HG02678 (cell line): Measurements from ENCODE around the gene HINFP.
"Not testable (repeated sequence)": the region's sequence is repeated elsewhere in the genome, so short reads cannot be mapped to it uniquely, and the experiment has no call there.

Experiments
- ATAC-seq: cut with Tn5 transposase; IDR thresholded peaks from one replicate; pipeline ENCODE4 v1.9.1; 2021; ENCODE audit warnings: mild to moderate bottlenecking, moderate library complexity; ENCODE audit not compliant: unreplicated experiment

HINFP gene

GRCh38 chr11:119155733-119156492 is 34.5 kb downstream of the HINFP start:
- no peak for ATAC-seq

- ATAC-seq: no peak
Measured at GRCh38 chr11:119156496-119156895, 35.1 kb downstream of the HINFP start.

- ATAC-seq: no peak
Measured at GRCh38 chr11:119157063-119157462, 35.7 kb downstream of the HINFP start.

GRCh38 chr11:119158467-119158866 is 37.1 kb downstream of the HINFP start:
- no peak for ATAC-seq

GRCh38 chr11:119160151-119160550 is 38.8 kb downstream of the HINFP start:
- ATAC-seq: no peak

- no peak for ATAC-seq
Measured at GRCh38 chr11:119161871-119162270, 40.5 kb downstream of the HINFP start.

- no peak for ATAC-seq
Measured at GRCh38 chr11:119166368-119167076, 45.1 kb downstream of the HINFP start.

- ATAC-seq: not testable (repeated sequence)
Measured at GRCh38 chr11:119167077-119167458, 45.7 kb downstream of the HINFP start.

- no peak for ATAC-seq
Measured at GRCh38 chr11:119167933-119168332, 46.6 kb downstream of the HINFP start.

GRCh38 chr11:119168471-119169281 is 47.3 kb downstream of the HINFP start, which contains the start of gene NLRX1:
TSS of gene NLRX1 (plus strand) at chr11:119168725. CDS start at chr11:119171404, 2,679 bp downstream.
- peak; percentile 80 for ATAC-seq

- peak; percentile 13 for ATAC-seq
Measured at GRCh38 chr11:119169282-119169719, 47.9 kb downstream of the HINFP start.

- ATAC-seq: no peak
Measured at GRCh38 chr11:119172513-119172912, 51.1 kb downstream of the HINFP start.

- ATAC-seq: no peak
Measured at GRCh38 chr11:119173453-119173852, 52.1 kb downstream of the HINFP start.

- no peak for ATAC-seq
Measured at GRCh38 chr11:119175493-119176077, 54.2 kb downstream of the HINFP start.

GRCh38 chr11:119178166-119178680 is 56.8 kb downstream of the HINFP start:
- ATAC-seq: no peak

GRCh38 chr11:119179342-119179741 is 58.0 kb downstream of the HINFP start:
- ATAC-seq: no peak

GRCh38 chr11:119179983-119180382 is 58.6 kb downstream of the HINFP start:
- no peak for ATAC-seq

GRCh38 chr11:119180729-119181676 is 59.6 kb downstream of the HINFP start:
- no peak for ATAC-seq

GRCh38 chr11:119181677-119182412 is 60.5 kb downstream of the HINFP start:
- ATAC-seq: no peak
